NCI-H1694 treated with DMSO at 0.1 percent for 48 hours (cell line): ENCODE data around the gene RASSF6.
"Not testable (repeated sequence)": the region's sequence is repeated elsewhere in the genome, so short reads cannot be mapped to it uniquely, and the experiment has no call there.

Source experiments
- DNase-seq: peaks from one replicate; lab custom pipeline; 2025; lab: John Stamatoyannopoulos, UW

The RASSF6 gene

DNA sequence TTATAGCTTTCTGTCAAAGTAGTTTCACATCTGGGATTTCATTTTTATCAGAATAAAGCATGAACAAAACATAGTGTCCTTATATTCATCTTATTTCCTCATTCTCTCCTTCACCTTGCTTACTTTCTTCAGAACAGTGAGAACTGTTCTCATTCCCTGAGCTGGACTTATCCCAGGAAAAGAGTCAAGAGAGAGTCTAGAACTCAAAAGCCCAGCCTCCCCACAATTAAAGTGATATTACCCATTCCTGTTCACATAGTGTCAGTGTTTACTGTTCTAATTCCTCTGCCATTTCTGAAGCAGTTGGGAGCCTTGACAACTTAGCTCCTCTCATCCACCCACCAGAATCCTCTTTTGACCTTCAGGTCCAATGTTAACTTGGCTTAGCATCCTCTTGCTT lies 42.9 kb downstream of the RASSF6 start:
- DNase-seq, result no peak

GRCh38 chr4:73576381-73576780 lies 43.9 kb downstream of the RASSF6 start:
- no peak for DNase-seq

GRCh38 chr4:73575660-73576059 lies 44.6 kb downstream of the RASSF6 start:
- no peak for DNase-seq

DNA sequence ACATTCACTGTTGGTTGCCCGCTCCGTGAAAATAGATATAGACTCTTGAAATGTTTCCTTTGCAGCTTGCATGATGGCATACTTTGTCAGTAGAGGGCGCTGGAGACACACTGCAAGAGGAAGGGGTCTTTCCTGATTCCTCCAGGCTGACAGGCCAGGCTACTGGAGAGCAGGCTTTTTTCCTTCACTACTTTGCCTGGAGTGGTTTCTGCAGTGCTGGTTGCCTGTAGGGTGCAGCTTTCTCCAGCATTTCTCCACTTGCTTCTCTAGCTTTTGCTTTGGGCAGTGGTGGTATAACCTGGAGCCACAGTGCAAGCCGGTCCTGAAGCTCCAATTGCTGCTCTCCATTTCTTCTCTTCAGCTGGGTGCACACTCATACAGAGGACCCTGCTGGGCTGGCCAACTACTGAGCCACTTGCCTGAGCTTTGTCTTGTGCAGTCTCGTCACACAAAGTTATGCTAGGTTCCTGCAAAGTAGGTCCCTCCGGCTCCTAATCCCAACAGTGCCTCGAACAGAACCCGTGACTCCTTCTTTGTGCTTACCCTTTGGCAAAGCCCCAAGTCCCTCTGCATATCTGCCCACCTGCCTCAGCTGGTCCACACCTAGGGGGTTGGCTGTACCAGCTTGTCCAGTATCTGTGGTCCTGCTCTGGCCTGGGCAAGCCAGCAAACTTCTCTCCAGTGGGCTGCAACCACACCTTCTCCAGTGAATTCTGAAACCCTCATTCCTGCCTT lies 46.3 kb downstream of the RASSF6 start:
- peak; percentile 46 for DNase-seq

DNA sequence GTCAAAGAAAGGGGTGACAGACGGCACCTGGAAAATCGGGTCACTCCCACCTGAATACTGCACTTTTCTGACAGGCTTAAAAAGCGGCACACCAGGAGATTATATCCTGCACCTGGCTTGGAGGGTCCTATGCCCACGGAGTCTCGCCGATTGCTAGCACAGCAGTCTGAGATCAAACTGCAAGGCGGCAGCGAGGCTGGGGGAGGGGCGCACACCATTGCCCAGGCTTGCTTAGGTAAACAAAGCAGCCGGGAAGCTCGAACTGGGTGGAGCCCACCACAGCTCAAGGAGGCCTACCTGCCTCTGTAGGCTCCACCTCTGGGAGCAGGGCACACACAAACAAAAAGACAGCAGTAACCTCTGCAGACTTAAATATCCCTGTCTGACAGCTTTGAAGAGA lies 69.4 kb downstream of the RASSF6 start:
- not testable (repeated sequence) for DNase-seq

DNA sequence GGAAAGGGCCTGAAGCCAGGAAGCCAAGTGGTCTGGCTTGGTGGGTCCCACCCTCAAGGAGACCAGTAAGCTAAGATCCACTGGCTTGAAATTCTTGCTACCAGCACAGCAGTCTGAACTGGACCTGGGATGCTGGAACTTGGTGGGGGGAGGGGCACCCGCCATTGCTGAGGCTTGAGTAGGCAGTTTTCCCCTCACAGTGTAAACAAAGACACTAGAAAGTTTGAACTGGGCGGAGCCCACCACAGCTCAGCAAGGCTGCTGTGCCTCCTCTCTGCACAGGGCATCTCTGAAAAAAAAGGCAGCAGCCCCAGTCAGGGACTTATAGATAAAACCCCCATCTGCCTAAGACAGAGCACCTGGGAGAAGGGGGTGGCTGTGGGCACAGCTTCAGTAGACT lies 75.6 kb downstream of the RASSF6 start:
- no peak for DNase-seq

DNA sequence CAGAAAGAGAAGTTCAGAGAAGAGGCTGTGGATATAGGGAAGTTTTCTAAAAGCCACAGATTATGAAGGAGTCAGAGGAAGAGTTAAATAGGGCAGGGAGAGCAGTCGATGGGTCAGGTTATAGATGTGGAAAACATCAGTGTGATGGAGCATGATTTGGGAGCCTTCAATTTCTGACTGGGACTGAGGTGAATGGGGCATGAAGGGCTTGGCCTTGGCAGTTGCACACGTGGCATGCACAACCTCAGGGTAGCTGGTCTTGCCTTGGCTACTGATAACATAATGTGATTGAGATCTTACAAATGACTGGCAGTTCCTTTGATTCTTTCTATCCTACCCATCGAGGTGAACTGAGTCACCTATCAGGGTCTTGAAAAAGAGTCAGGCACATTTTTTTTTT lies 79.0 kb downstream of the RASSF6 start:
- DNase-seq, result no peak

- DNase-seq, result no peak
Measured at GRCh38 chr4:73540826-73541225, 79.4 kb downstream of the RASSF6 start.

DNA sequence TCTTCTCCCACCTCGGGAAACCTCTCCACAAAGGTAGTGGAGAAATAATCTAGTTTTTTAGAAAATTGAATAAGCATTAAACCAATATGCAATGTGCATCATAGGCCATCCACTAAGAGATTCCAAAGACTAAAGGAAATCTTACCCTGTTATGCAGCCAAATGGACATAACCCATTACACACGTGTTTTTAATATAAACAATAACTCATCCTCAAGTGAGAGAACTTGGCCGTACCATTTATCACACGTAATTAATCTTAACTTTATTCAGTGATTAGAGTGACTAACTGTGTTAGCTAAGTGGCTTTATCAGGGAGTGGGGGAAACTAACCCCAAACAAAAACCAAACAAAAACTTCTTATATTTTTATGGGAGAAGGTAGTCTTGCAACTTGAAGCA lies 80.8 kb downstream of the RASSF6 start:
- no peak for DNase-seq

GRCh38 chr4:73538162-73538561 lies 82.1 kb downstream of the RASSF6 start:
- DNase-seq, result no peak

- DNase-seq, result no peak
Measured at GRCh38 chr4:73533515-73534422, 86.5 kb downstream of the RASSF6 start.

- DNase-seq, result no peak
Measured at GRCh38 chr4:73528171-73528570, 92.1 kb downstream of the RASSF6 start.

DNA sequence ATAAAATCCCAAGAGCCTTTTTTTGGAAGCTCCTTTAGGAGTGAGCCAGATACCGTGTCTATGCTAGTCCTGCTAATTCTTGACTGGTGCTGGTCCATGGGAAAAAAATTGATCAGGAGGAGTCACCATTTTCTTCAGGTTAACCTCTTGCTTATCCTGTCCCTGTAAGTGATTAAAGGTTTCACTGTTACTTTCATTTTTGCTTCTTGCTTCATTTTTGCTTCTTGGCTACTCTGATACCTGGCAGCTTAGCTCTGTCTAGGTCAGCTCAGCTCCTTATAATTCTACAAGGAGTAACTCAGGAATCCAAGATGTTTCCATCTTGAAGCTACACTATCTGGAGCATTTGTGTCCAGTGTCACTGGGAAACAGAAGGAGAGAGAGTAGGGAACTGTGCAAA lies 93.0 kb downstream of the RASSF6 start:
- DNase-seq, result no peak

GRCh38 chr4:73525611-73526010 lies 94.6 kb downstream of the RASSF6 start:
- no peak for DNase-seq

DNA sequence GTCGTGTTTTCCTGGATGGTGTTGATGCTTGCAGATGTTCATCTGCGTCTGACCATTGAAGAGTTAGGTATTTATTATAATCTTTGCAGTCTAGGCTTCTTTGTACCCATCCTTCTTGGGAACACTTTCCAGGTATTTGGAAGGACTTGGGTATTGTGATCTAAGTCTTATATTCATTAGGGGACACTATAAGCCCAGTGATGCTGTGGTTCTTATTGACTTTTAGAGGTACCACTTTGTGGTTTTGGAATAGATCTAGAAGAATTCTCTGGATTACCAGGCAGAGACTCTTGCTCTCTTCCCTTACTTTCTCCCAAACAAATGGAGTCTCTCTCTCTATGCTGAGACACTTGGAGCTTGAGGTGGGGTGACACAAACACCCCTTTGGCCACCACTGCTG lies 97.1 kb downstream of the RASSF6 start:
- no peak for DNase-seq
